Fibroblast of skin of back (primary cell): ENCODE data around the gene AOPEP.

Source experiments
- DNase-seq: peaks from one replicate; pipeline ENCODE4 v3.0.0-alpha.2; 2013

AOPEP gene

DNA sequence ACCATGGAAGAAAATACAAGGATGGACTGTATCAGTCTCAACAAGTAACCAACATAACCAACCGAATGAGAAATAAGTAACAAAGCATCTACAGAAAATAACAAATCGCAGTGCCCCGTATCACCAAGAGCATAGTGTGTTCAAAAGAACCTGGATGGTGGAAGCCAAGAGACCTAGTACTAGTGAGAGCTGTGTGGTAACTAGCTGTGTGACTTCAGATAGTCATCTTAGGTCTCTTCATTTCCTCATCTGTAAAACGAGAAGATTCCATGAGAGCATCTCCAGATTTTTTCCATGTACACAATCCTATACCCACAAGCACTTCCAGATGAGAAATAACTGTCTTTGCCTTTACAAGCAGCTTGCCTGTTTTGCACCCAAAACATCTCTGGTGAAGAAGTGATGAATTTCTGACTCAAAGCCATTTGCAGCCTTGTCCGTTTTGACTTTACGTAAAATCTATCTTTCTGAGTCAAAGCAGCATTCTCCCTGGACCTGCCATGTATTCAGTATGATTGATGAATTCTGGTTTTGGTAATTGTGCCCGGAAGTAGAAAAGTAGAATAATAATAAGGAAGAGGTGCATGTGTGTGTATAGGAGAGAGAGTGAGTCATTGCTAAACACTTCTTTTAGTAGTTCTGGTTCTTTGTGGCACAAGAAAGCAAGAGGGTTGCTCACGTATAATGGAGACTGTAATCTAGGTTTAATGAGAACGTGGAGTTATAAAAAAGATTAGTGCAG is 41.0 kb downstream of the AOPEP start:
- DNase-seq, result peak; percentile 31

- DNase-seq, result no peak
Observed at GRCh38 chr9:94768766-94769165, 42.3 kb downstream of the AOPEP start.

DNA sequence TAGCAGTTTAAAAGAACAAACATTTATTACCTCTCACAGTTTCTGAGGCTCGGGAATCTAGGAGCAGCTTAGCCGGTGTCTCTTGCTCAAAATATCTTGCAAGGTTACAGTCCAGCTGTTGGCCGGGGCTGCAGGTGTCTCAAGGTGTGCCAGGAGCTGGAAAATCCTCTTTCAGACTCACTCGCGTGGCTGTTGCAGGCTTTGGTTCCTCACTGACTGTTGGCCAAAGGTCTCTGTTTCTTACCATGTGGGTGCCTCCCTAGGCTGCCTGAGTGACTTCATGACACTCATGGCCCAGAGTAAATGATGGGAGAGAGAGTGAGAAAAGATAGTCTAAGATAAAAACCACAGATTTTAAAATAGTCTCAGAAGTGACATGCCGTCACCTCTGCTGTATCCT is 43.8 kb downstream of the AOPEP start:
- no peak for DNase-seq

GRCh38 chr9:94771096-94771495 is 44.6 kb downstream of the AOPEP start:
- DNase-seq, result no peak

DNA sequence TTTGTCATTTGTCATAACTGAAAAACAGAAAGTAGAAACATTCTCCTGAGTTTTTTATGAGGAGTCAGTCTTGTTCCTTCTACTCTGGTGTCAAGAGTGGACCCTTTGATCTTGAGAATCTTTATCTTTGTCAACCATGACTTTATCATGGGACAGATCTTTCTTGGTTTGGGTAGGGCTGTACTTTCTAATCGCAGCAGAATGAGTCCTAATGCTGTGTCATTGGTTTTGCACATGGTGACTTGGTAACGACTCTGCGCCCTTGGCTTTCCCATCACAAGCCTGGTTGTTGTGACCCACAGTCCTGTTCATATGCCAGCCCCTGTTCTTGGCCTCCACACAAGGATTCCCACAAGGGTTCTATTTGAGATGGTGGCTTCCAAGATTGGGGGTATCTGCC is 45.6 kb downstream of the AOPEP start:
- DNase-seq, result no peak

GRCh38 chr9:94772639-94773303 is 46.3 kb downstream of the AOPEP start:
- peak; percentile 33 for DNase-seq

DNA sequence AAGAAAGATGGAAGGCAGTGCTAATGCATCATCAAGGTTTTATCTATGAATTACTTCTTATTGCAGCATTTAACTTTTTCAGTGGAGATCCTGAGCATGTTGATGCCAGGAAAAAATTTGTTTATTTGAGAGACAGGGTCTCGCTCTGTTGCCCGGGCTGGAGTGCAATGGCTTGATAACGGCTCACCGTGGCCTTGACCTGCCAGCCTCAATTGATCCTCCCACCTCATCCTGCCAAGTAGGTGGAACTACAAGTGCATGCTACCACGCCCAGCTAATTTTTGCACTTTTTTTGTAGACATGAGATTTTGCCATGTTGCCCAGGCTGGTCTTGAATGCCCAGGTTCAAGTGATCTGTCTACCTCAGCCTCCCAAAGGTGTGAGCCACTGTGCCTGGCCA is 47.2 kb downstream of the AOPEP start:
- DNase-seq, result no peak

- peak; percentile 24 for DNase-seq
Observed at GRCh38 chr9:94778013-94778412, 51.5 kb downstream of the AOPEP start.

DNA sequence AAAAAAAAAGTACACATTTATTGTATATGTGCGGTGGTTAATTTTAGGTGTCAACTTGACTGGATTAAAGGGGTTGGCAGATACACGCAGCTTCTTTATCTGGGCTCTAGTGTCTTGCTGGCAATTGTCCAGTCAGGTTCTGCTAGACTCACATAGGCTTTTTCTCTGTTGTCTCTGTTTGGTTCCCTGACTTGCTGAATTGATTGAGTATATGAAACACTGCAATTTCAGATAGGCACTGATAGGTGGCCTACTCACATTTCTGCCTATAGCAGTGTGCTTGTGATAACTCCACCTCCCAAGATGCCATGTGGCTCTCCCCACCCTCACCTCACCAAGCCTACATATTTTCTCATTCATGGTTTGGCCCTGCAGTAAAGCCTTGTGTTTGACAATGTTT is 52.5 kb downstream of the AOPEP start:
- no peak for DNase-seq

DNA sequence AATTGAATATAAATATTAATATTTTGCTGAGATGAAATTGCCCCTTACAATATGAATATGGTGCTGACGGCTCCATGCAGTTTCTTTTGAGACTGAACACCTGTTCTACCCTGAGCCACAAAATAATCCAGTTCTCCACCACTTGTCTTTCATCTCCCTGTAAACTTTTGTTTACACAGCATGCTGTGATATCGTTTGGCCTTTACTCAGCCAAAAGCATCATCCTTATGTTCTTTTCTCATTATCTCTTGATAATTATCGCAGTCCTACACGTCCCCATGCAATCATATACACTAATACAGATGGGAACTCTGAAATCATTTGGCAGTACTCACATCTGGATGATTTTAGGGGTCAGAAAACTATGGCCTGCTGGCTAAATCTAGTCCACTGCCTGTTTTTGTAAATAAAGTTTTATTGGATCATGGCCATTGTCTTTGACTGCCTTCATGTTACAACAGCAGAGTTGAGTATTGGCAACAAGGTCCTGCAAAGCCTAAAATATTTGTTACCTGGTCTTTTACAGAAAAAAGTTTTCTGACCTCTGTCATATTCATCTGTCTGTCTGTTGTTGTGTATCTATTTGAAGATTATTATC is 53.3 kb downstream of the AOPEP start:
- DNase-seq, result no peak

GRCh38 chr9:94780516-94780950 is 54.0 kb downstream of the AOPEP start:
- peak; percentile 31 for DNase-seq

DNA sequence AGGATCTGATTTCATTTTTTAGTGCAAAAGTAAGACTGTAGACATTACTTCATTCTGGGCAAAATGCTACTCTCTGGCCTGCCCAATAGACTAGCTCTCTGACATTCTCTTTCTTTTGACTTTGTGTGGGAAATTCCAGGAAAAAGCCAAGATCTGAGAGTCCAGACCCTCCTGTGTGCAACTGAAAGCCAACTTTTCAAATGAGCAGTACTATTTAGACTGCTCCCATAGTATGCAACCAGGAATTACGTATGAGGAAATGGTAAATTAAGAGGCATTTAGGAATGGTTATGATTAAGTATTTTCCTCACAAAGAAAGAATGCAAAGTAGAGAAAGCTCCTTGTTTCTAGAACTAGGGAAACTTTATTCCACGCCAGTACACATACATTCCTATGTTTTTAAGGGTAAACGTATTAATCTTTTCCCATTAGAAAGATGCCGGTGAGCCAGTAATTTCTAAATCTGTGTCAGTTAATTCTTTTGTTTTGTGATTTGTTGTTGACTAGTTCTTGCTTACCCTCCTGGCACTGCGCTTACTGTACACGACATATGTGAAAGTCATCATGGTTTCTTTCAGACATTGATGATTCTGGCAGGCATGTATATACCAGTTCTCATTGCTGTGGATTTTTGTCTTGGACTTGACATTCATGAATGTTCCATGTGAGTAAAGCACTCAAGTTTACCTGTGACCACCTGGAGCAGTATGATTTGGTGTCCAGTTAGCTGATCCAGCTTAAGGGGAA is 56.0 kb downstream of the AOPEP start:
- peak; percentile 88 for DNase-seq

DNA sequence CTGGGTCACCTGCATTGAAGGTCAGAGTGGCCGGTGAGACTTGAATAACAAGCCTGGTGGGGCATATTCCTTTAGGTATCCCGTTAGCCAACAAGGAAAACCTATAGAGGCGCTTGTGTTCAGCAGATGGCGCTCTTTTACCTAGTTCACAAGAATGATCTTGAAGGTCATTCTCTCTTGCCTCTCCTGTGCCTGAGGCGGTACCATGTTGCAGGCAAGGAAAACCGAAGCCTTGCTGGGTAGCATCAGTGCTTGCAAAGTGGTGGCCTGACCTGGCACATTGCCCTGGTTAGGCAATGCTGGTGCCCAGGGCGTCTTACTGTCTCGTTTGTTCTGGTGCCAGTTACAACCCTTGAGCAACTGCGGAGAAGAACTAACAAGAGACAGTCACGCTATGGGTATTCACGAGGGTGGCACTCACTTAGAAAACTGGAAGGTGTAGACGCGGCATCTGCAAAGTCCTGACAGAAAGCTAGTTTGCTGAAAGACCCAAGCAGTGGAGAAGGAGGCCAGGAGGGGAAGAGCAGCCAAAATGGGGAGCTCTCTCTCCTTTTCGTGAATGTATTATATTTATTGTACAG is 56.7 kb downstream of the AOPEP start:
- peak; percentile 89 for DNase-seq

GRCh38 chr9:94783928-94784327 is 57.4 kb downstream of the AOPEP start:
- DNase-seq, result no peak

DNA sequence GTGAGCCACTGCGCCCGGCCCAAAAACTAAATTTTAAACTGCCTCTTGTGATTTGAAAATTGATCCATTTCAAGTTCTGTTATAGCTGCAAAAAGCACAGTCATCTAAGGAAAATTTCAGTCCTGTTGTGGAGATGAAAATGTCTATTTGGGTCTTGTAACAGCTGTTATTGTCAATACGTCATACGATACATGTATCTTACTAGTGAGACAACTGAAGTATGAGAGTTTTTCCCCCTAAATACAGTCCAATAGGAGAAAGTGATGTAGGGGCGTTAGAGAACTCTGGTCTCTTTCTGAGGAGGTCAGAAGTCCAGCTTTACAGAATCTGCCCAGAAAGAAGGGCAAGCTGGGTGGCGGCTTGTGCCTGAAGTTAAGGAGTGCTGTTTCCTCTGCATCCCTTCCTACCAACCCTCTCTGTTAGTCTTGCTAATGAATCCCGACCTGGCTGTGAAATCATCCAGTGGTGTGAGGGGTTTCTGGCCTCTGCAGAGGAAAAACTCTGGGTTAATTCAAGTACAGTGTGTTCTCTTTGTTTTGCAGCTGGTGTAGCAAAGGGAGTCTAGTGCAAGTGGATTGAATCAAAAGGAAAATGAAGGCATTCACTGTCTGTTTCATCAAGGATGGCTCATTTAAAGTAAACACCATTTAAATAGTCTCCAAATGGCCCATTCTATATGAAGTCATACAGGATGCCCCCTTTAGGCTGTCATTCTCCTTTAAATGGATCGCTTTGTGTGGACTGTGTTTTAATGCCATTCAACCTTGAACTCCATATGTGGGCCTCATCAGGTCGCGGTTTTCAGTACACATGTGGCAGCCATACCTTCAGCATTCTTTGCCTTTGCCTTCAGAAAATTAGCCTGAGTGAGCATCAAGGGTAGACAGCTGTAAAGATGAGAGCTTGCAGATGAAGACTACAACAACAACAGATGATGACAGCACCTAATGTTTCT is 59.0 kb downstream of the AOPEP start:
- no peak for DNase-seq

DNA sequence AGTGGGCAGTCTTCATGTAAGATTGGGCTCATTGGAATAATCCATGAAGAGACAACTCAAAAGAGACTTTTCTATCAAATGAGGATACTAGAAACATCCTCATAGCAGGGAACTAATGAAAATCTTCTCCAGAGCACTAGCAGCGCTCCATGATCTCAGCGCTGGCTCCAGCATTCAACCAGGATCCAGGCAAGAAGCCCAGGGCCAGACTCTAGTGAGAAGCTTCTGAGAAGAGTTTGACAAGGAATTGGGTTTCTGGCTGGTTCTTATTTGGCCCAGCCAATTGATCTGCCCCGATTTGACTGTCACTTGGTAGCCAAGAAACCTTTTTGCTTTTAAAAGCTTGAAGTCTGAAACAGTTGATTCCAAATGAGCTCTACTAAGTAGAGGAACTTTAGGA is 60.1 kb downstream of the AOPEP start:
- DNase-seq, result no peak

GRCh38 chr9:94787266-94787665 is 60.8 kb downstream of the AOPEP start:
- DNase-seq, result no peak

DNA sequence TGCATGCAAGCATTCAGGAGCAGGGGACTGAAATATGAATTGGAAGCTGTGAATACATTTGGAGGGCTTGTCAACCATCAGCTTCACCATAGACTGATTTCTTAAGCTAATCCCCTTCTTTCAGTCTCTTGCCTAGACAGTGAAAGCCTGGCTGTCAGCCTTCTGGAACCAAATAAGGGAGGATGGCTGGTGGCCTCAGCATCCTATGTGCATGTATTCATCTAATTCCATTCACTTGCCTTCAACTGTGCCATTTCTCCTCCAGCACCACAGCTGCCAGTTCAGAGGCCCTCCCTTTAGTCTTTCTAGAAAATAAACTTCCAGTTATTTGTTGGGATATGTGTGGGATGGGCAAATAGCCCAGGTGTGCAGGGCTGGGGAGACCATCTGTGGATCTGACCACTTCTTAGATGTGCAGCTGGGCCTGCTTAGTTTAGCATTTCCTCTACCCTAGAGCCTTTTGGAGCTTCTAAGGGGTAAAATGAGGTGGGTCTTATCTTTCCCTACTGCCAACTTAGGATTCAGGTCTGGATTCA is 62.1 kb downstream of the AOPEP start:
- DNase-seq, result no peak

DNA sequence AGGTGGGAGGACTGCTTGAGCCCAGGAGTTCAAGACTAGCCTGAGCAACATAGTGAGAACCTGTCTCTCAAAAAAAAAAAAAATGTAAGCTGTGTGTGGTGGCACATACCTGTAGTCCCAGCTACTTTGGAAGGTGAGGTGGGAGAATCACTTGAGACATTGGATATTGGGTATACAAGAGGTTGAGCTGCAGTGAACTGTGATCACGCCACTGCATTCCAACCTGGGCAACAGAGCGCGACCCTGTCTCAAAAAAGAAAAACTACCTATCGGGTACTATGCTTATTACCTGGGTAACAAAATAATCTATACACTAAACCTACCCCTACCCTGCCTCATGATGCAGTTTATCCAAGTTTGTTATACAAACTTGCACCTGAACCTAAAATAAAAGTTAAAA is 64.9 kb downstream of the AOPEP start:
- DNase-seq, result no peak

- no peak for DNase-seq
Observed at GRCh38 chr9:94792511-94792910, 66.0 kb downstream of the AOPEP start.

DNA sequence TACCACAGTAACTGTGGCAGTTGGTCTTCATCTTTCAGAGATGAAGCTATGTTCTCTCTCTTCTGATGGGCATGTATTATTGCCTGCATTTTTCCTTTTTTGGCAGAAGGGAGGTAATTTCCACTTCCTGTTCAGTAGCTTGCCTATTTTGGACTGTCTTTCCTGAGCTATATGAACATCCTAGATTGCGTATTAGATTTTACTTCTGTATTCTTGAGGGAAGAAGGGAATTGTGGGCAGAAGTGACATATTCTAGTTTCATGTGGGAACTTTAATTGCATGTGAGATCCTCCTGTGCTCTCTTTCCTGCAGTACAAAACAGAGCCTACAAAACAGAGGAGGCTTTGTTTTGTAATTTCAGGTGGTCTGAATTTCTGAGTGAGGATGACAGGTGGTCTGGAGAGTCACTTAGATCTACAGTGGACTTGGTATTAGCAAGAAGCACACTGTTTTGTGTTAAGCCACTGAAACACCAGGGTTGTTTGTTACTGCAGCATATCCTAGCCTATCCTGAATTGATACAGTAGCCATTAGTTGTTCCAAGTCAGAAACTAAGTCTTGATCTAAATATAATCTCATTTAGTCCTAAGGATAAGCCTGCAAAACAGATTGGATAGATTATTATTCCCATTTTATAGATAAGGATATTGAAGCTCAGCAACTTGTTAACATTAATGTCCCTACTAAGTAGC is 68.1 kb downstream of the AOPEP start:
- no peak for DNase-seq
